GM23248 (cell line): ENCODE data around the gene COG7.

Source experiments
- EZH2 ChIP-seq: fragments of 200-600 bp; sonication (generic); IDR thresholded peaks from 2 replicates; pipeline ENCODE4 v1.6.1; 2018; ENCODE audit warnings: antibody characterized with exemption, mild to moderate bottlenecking; ENCODE audit not compliant: insufficient read depth, poor library complexity, severe bottlenecking
- EZH2phosphoT487 ChIP-seq: fragments of 200-600 bp; sonication (generic); IDR thresholded peaks from 2 replicates; pipeline ENCODE4 v1.6.1; 2018; ENCODE audit warnings: antibody characterized with exemption, moderate library complexity, mild to moderate bottlenecking, low read depth; ENCODE audit not compliant: insufficient read depth

DNA sequence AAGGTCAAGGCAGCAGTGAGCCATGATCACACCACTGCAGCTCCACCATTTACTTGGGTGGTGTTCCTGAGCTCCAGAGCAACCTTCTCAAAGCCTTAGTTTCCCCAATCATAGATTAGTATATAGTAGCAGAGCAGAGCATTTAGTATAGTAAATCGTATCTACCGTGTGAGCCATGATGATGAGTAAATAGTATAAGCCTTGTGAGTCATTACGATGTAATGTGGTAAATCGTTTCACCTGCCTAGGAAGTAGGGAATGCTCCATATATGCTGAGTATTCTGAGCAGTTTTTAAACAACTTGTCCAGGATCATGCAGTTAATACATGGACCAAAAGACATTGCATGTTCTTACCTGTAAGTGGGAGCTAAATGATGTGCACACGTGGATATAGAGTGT is 84.5 kb downstream of the COG7 start:
- TF ChIP-seq EZH2 (no peak), EZH2phosphoT487 (no peak)
